ENCODE results near the gene ZNF324. TPM values are rescaled to one million over a fixed set of nuclear protein-coding genes. Genes with fewer than 3 reads are reported as not detected.
A peak's percentile ranks its signal among the peaks of the same experiment; 100 is the strongest.

Gene ZNF324
- total RNA-seq, 2 experiments from 2014 or later: 11.9 to 23.3 TPM

DNA sequence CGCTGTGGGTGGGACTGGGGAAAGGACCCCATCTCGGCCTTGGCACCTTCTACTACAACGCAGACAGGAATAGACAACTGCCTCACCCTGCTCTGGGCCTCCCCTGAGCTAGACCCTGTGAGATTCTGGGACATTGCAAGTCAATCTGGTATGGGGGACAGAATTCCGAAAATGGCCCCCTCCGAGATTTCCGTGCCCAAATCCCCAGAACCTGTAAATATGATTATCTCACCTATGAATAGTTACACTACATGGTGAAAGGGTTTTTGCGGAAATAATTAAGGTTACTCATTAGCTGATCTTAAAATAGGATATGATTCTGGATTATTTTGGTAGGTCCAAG is 53.3 kb downstream of the ZNF324 start:
- Histone ChIP-seq H3K79me2 (ENCODE audit: insufficient read depth, low read depth, low read length) (peaks cover 11% of the 10 kb centered on the region; the same call in 1 of the 2 replicates), H3K4me2 (ENCODE audit: low read length) (peak overlapping the region; percentile 95), H3K4me1 (ENCODE audit: insufficient read depth, low read length, poor library complexity, severe bottlenecking) (peaks cover 14% of the 10 kb centered on the region), H3K9me2 (ENCODE audit: insufficient read depth, low read length) (no peaks in the 10 kb centered on the region), H3K36me3 (ENCODE audit: insufficient read depth, low read length) (peaks cover 13% of the 10 kb centered on the region), H2AFZ (ENCODE audit: low read length) (peak overlapping the region; percentile 86; the same call in 1 of the 2 replicates), H3K27ac (ENCODE audit: low read depth, low read length, poor library complexity, severe bottlenecking) (peak overlapping the region; percentile 80), H3K9me3 (ENCODE audit: low read length) (no peaks in the 10 kb centered on the region), H3K4me3 (ENCODE audit: low read depth, low read length, poor library complexity, severe bottlenecking) (peak overlapping the region; percentile 87), H4K20me1 (ENCODE audit: insufficient read depth, low read length) (no peaks in the 10 kb centered on the region)
- ChIA-PET CTCF (ENCODE audit: unreplicated experiment) (interaction anchor here (0.7 to 1.5 kb wide), 2 partner anchors 34 to 37 kb away, joined by 3 to 7 read pairs; no protein-coding TSS in a partner anchor), POLR2A (interaction anchor here (0.7 to 2.7 kb wide), 5 partner anchors 12 to 194 kb away, joined by 3 to 14 read pairs (median 3); partner anchors contain the start of genes TRIM28 and ZSCAN22)
- no peak for TF ChIP-seq EZH2phosphoT487 (IDR thresholded peaks at IDR 0.05; ENCODE audit: borderline replicate concordance, low read depth, low read length)
- TF ChIP-seq, protein P1, sequence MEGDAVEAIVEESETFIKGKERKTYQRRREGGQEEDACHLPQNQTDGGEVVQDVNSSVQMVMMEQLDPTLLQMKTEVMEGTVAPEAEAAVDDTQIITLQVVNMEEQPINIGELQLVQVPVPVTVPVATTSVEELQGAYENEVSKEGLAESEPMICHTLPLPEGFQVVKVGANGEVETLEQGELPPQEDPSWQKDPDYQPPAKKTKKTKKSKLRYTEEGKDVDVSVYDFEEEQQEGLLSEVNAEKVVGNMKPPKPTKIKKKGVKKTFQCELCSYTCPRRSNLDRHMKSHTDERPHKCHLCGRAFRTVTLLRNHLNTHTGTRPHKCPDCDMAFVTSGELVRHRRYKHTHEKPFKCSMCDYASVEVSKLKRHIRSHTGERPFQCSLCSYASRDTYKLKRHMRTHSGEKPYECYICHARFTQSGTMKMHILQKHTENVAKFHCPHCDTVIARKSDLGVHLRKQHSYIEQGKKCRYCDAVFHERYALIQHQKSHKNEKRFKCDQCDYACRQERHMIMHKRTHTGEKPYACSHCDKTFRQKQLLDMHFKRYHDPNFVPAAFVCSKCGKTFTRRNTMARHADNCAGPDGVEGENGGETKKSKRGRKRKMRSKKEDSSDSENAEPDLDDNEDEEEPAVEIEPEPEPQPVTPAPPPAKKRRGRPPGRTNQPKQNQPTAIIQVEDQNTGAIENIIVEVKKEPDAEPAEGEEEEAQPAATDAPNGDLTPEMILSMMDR (conservative IDR thresholded peaks at IDR 0.05; ENCODE audit: low read length): peak; percentile 22; the same call in 1 of the 2 replicates
- TSS peak; percentile 84 for BruUV-seq (replicated peaks)
- intact Hi-C loops (cut with micrococcal nuclease; ENCODE audit: unreplicated experiment): no loop called here
- no peak for DNase-seq (ENCODE audit: low spot score)

DNA sequence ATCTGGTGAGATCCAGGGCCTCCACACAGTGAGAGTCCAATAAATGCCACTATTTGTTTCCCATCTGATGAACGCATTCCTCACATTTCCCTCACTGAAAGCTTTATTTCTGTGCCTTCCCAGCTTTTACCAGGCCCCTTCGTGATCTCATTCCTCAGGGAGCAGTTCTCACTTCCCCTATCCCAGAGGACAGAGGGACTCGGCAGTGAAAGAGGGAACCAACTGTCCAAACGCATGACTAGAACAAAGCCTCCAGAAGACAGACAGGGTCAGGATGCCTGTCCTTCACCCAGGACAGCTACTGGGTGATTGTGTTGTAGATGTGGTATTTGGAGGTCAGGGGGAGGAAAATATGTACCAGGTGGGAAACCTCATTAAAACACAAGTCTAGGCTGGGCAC is 54.8 kb downstream of the ZNF324 start:
- TF ChIP-seq, protein P1 (conservative IDR thresholded peaks at IDR 0.05; ENCODE audit: low read length): no peak
- TF ChIP-seq EZH2phosphoT487 (IDR thresholded peaks at IDR 0.05; ENCODE audit: borderline replicate concordance, low read depth, low read length): no peak
- peaks cover 4% of the 10 kb centered on the region for H3K36me3 ChIP-seq (ENCODE audit: insufficient read depth, low read length)
- H3K4me3 ChIP-seq (ENCODE audit: low read depth, low read length, poor library complexity, severe bottlenecking): no peak overlapping the region
- no peak overlapping the region for H3K27ac ChIP-seq (ENCODE audit: low read depth, low read length, poor library complexity, severe bottlenecking)
- H3K9me2 ChIP-seq (ENCODE audit: insufficient read depth, low read length): no peaks in the 10 kb centered on the region
- ChIA-PET POLR2A (interaction anchor here (0.7 to 2.7 kb wide), 3 partner anchors 22 to 146 kb away, joined by 5 to 14 read pairs (median 11); partner anchors contain the start of gene TRIM28), CTCF (ENCODE audit: unreplicated experiment) (no interaction called here)
- peaks cover 14% of the 10 kb centered on the region for H3K4me1 ChIP-seq (ENCODE audit: insufficient read depth, low read length, poor library complexity, severe bottlenecking)
- H4K20me1 ChIP-seq (ENCODE audit: insufficient read depth, low read length): no peaks in the 10 kb centered on the region
- no peak overlapping the region for H2AFZ ChIP-seq (ENCODE audit: low read length)
- intact Hi-C loops (cut with micrococcal nuclease; ENCODE audit: unreplicated experiment): no loop called here
- no peak overlapping the region for H3K4me2 ChIP-seq (ENCODE audit: low read length)
- no TSS peak for BruUV-seq (replicated peaks)
- DNase-seq (ENCODE audit: low spot score): no peak
- H3K79me2 ChIP-seq (ENCODE audit: insufficient read depth, low read depth, low read length): peaks cover 11% of the 10 kb centered on the region; the same call in 1 of the 2 replicates
- no peaks in the 10 kb centered on the region for H3K9me3 ChIP-seq (ENCODE audit: low read length)

DNA sequence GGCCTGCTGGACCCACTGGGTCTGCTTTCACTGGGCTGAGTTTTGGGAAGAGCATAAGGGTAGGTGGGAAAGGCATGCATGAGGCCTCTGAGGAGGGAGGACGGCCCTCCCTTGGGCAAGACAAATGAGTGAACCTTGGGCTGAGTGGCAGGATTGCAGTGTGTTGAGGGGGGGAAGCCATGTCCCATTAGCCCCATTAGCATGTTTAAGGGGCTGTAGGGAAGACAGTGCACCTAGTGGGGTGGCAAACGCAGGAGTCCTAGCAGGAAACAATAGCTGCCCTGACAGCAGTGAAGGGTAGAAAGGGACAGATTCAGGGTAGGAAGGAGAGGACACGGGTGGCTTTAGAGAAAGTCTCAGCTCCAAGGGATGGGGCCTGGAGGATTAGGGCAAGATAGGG is 55.8 kb downstream of the ZNF324 start:
- H3K4me2 ChIP-seq (ENCODE audit: low read length): no peak overlapping the region
- H3K36me3 ChIP-seq (ENCODE audit: insufficient read depth, low read length): no peaks in the 10 kb centered on the region
- ChIA-PET CTCF (ENCODE audit: unreplicated experiment) (no interaction called here), POLR2A (no interaction called here)
- H3K27ac ChIP-seq (ENCODE audit: low read depth, low read length, poor library complexity, severe bottlenecking): no peak overlapping the region
- intact Hi-C loops (cut with micrococcal nuclease; ENCODE audit: unreplicated experiment): no loop called here
- H3K9me3 ChIP-seq (ENCODE audit: low read length): no peaks in the 10 kb centered on the region
- H3K4me3 ChIP-seq (ENCODE audit: low read depth, low read length, poor library complexity, severe bottlenecking): no peak overlapping the region
- peaks cover 11% of the 10 kb centered on the region; the same call in 1 of the 2 replicates for H3K79me2 ChIP-seq (ENCODE audit: insufficient read depth, low read depth, low read length)
- no peak overlapping the region for H2AFZ ChIP-seq (ENCODE audit: low read length)
- H4K20me1 ChIP-seq (ENCODE audit: insufficient read depth, low read length): no peaks in the 10 kb centered on the region
- H3K4me1 ChIP-seq (ENCODE audit: insufficient read depth, low read length, poor library complexity, severe bottlenecking): peaks cover 14% of the 10 kb centered on the region
- BruUV-seq (replicated peaks): no TSS peak
- no peak for TF ChIP-seq EZH2phosphoT487 (IDR thresholded peaks at IDR 0.05; ENCODE audit: borderline replicate concordance, low read depth, low read length)
- TF ChIP-seq, protein P1 (conservative IDR thresholded peaks at IDR 0.05; ENCODE audit: low read length): no peak
- no peak for DNase-seq (ENCODE audit: low spot score)
- H3K9me2 ChIP-seq (ENCODE audit: insufficient read depth, low read length): no peaks in the 10 kb centered on the region
